Measurements from ENCODE around the gene ARHGAP10.

- TF ChIP-seq CTCF (IDR thresholded peaks at IDR 0.05; ENCODE audit: low read depth, low read length, poor library complexity, severe bottlenecking), result no peak
- no peak for TF ChIP-seq EZH2phosphoT487 (IDR thresholded peaks at IDR 0.05; ENCODE audit: borderline replicate concordance, low read length)
Measured at GRCh38 chr4:147769386-147769785, 37.5 kb downstream of the ARHGAP10 start.
